Lower leg skin (tissue), 4 donors: ENCODE results near the gene BMP7. TPM values are rescaled to one million over a fixed set of nuclear protein-coding genes. Genes with fewer than 3 reads are reported as not detected.

Experiments
- DNase-seq, 2 donors: peaks; one replicate each; pipeline ENCODE4 v3.0.0-alpha.2; 2019; ENCODE audit warnings: low spot score in 2 of 2
- H3K4me3 ChIP-seq: fragments of 200-600 bp; sonication (generic); 2 replicates; pipeline ENCODE4 v1.5.1; 2017; ENCODE audit warnings: mild to moderate bottlenecking, low read depth; ENCODE audit not compliant: poor library complexity, severe bottlenecking
- CTCF ChIP-seq, 3 donors: fragments of 450-650 bp; IDR thresholded peaks; one replicate each; pipeline ENCODE4 v1.5.1; 2016; ENCODE audit warnings: antibody characterized with exemption in 3 of 3, mild to moderate bottlenecking in 3 of 3, moderate library complexity in 2 of 3
- POLR2A ChIP-seq, 2 donors: fragments of 450-650 bp; IDR thresholded peaks; one replicate each; pipeline ENCODE4 v1.6.1; 2016 to 2017; ENCODE audit warnings: antibody characterized with exemption in 2 of 2, mild to moderate bottlenecking in 1 of 2, moderate library complexity in 1 of 2
- WGBS, 2 donors: methylation state at CpG; one replicate each; pipeline ENCODE4 v1.1.5; 2018; 5-methylcytosine and 5-hydroxymethylcytosine counted together
- intact Hi-C: fragments of 100-400 bp; cut with DNase I; formaldehyde crosslinking; loops from one replicate; pipeline ENCODE4 v1.15.0; 2023; ENCODE audit warnings: low total_unique reads
- total RNA-seq, 4 donors: library from RNA; depleted of rRNA; stranded (reverse); fragments of >200 nt; gene quantifications; one replicate each; pipeline ENCODE4 v1.1.0, GENCODE V29; 2016

BMP7 gene
- total RNA-seq, 4 donors from 2014 or later = 40.5 to 66.3 (median 46.8) TPM

- intact Hi-C loops = no loop called here
- WGBS, 2 donors = 88 to 93% methylated on average over 3 of the region's 3 CpGs
- no peak for TF ChIP-seq CTCF (IDR thresholded peaks at IDR 0.05)
- no peak for TF ChIP-seq POLR2A (IDR thresholded peaks at IDR 0.05)
These were observed 7.9 kb upstream of the BMP7 start for GRCh38 chr20:57274299-57274698.

GRCh38 chr20:57272883-57273535 is 6.6 kb upstream of the BMP7 start:
- no peak for TF ChIP-seq POLR2A (IDR thresholded peaks at IDR 0.05)
- TF ChIP-seq CTCF (IDR thresholded peaks at IDR 0.05) = no peak
- WGBS, 2 donors = 74 to 91% methylated on average over 4 of the region's 4 CpGs
- intact Hi-C loops = no loop called here
- H3K4me3 ChIP-seq = no peak overlapping the region
- no peak for DNase-seq

More at GRCh38 chr20:57274299-57274698, 7.9 kb upstream of the BMP7 start:
- no peak overlapping the region for H3K4me3 ChIP-seq
- DNase-seq = no peak

GRCh38 chr20:57270204-57270984 is 4.0 kb upstream of the BMP7 start:
- 64 to 65% methylated on average over 10 of the region's 10 CpGs for WGBS, 2 donors
- intact Hi-C loops = no loop called here
- no peak for DNase-seq
- TF ChIP-seq POLR2A (IDR thresholded peaks at IDR 0.05) = no peak
- TF ChIP-seq CTCF (IDR thresholded peaks at IDR 0.05) = no peak
- H3K4me3 ChIP-seq = no peak overlapping the region

- WGBS, 2 donors = 69 to 81% methylated on average over 10 of the region's 10 CpGs
- intact Hi-C loops = no loop called here
- no peak for TF ChIP-seq POLR2A (IDR thresholded peaks at IDR 0.05)
- no peak for TF ChIP-seq CTCF (IDR thresholded peaks at IDR 0.05)
- no peak for DNase-seq
- H3K4me3 ChIP-seq = no peak overlapping the region
These were observed 2.9 kb upstream of the BMP7 start for GRCh38 chr20:57269148-57269984.

DNA sequence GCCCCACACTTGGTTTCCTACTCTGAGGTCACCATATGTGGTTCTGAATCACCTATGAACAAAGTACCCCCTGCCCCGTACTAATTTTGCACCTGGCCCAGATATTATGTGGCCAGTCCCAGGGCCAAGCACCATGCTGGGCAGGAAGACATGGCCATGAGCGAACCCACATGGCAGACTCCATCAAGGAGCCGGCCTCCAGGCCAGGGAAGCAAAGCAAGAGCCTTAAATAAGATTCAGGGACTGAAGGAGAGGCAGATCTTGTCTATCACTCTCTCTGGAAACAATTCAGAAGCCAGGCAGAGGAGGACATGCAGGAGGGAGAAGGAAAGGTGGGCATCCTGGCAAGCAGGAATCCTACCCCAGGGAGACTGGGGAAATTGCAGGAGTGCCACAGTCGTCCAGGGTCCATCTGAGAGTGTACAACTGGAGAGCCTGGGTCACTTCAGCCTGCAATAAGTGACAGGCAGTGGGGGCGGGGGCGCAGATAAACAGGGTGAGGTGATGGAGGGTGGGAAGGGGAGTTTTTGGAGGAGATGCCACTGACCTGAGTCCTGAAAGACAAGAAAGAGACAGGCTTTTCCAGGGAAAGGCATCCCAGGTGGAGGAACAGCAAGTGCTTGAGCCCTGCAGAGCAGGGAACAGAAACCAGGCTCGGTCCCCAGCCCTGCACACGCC is 2.1 kb upstream of the BMP7 start:
- no peak for DNase-seq
- 83 to 86% methylated on average over 8 of the region's 8 CpGs for WGBS, 2 donors
- TF ChIP-seq POLR2A (IDR thresholded peaks at IDR 0.05) (no peak), CTCF (IDR thresholded peaks at IDR 0.05) (no peak)
- H3K4me3 ChIP-seq = no peak overlapping the region
- intact Hi-C loops = no loop called here
